NOMO-1 treated with dmso at 0.1 percent for 144 hours (cell line): ENCODE measurements around the gene KRTAP10-11.
"Not testable (repeated sequence)": the region's sequence is repeated elsewhere in the genome, so short reads cannot be mapped to it uniquely, and the experiment has no call there.

ENCODE experiments used
- DNase-seq: peaks from one replicate; lab custom pipeline; 2025; ENCODE audit not compliant: unreplicated experiment; lab: John Stamatoyannopoulos, UW

KRTAP10-11 gene

DNA sequence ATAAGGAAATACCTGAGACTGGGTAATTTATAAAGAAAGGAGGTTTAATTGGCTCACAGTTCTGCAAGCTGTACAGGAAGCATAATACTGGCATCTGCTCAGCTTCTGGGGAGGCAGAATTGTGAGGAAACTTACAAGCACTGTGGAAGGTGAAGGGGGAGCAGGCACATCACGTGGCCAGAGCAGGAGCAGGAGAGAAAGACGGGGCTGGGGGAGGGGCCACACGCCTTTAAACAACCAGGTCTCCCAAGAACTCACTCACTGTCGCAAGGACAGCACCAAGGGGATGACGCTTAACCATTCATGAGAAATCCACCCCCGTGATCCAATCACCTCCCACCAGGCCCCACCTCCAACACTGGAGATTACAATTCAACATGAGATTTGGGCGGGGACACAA is 15.4 kb downstream of the KRTAP10-11 start:
- not testable (repeated sequence) for DNase-seq

- no peak for DNase-seq
These were observed 18.5 kb downstream of the KRTAP10-11 start for GRCh38 chr21:44664691-44665090.

GRCh38 chr21:44666401-44667320 is 20.4 kb downstream of the KRTAP10-11 start, which contains the start of gene KRTAP12-2:
TSS of gene KRTAP12-2 (minus strand) at chr21:44666927. CDS start at chr21:44666886, 41 bp downstream.
- no peak for DNase-seq

GRCh38 chr21:44667612-44668011 is 21.4 kb downstream of the KRTAP10-11 start:
- DNase-seq, result no peak

DNA sequence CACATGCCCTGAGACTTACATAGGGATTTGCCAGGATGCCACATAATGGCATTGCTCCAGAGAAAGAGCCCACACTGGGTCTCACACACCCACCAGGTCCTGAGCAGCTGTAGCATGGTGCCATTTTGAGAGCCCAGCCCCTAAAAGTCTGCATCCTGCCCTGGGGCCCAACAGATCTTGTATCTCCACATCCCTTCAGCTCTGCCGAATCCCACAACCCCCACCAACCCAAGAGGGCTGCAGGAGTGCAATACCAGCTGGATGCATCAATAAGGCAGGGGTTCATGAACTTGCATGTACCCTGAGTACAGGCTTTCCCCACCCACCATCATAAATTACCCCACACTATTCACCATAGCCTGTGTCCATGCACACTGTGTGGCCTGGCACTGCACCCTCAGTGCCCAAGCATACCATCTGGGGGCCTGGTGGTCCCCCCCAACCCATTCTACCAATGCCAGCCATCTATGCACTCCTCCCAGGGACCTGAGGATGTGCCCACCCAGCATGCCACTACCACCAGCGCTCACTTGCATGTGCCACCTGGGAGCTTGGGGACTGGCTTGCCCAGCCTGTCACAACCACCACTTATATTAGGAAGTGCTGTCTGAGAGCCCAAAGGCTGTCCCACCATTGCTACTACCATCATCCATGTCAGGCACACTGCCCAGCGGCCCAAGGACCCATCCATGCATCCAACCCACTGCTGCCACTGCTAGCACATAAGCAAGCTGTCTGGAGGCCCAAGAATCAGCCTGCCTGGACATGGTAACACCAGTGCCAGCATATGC is 24.6 kb downstream of the KRTAP10-11 start:
- DNase-seq, result no peak

DNA sequence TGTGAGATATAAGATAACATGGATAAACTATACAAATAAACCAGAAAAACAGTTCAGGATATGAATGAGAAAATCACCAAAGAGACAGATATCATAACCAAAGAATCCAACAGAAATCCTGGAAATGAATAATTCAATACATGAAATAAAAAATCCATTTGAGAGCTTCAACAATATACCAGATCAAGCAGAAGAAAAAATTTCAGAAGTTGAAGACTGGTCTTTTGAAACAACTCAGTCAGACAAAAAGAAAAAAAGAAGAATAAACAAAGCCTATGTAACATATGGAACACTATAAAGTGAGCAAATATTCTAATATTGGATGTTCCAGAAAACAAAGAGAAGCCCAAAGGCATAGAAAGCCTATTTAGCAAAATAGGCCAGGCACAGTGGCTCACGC is 25.7 kb downstream of the KRTAP10-11 start:
- DNase-seq, result no peak

GRCh38 chr21:44677881-44678280 is 31.7 kb downstream of the KRTAP10-11 start:
- DNase-seq, result no peak

GRCh38 chr21:44681152-44681551 is 34.9 kb downstream of the KRTAP10-11 start:
- no peak for DNase-seq

GRCh38 chr21:44681861-44682579 is 35.8 kb downstream of the KRTAP10-11 start, which contains the start of gene KRTAP12-1:
TSS of gene KRTAP12-1 (minus strand) at chr21:44682163. CDS start at chr21:44682123, 40 bp downstream.
- no peak for DNase-seq

- DNase-seq, result no peak
These were observed 36.5 kb downstream of the KRTAP10-11 start for GRCh38 chr21:44682580-44683151.

DNA sequence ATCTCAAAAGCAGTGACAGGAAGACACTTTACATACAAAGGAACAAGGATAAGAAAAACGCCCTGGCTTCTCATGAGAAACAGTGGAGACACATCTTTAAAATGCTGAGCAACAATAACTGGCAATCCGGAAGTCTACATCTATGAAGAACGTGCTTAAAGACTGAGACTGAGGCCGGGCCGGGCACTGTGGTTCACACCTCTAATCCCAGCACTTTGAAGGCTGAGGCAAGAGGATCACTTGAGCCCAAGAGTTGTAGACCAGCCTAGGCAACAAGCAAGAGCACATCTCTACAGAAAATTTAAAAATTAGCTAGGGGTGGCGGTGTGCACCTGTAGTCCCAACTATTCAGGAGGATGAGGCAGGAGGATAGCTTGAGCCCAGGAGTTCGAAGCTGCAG is 37.9 kb downstream of the KRTAP10-11 start:
- no peak for DNase-seq

DNA sequence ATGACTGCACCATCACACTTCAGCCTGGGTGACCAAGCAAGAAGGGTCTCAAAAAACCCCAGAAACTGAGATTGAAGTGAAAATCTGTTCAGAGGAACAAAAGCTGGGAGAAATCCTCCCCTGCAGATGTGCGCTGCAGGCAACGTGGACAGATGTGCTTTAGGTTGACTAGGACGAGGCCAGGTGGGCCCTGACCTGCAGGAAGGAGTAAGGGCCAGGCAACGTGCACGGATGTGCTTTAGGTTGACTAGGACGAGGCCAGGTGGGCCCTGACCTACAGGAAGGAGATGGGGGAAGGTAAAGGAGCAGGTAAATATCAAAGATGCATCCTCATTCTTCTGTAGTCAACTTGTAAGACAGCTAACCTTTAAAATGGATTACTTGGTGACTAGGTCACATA is 38.3 kb downstream of the KRTAP10-11 start:
- no peak for DNase-seq

GRCh38 chr21:44685050-44685449 is 38.8 kb downstream of the KRTAP10-11 start:
- not testable (repeated sequence) for DNase-seq

DNA sequence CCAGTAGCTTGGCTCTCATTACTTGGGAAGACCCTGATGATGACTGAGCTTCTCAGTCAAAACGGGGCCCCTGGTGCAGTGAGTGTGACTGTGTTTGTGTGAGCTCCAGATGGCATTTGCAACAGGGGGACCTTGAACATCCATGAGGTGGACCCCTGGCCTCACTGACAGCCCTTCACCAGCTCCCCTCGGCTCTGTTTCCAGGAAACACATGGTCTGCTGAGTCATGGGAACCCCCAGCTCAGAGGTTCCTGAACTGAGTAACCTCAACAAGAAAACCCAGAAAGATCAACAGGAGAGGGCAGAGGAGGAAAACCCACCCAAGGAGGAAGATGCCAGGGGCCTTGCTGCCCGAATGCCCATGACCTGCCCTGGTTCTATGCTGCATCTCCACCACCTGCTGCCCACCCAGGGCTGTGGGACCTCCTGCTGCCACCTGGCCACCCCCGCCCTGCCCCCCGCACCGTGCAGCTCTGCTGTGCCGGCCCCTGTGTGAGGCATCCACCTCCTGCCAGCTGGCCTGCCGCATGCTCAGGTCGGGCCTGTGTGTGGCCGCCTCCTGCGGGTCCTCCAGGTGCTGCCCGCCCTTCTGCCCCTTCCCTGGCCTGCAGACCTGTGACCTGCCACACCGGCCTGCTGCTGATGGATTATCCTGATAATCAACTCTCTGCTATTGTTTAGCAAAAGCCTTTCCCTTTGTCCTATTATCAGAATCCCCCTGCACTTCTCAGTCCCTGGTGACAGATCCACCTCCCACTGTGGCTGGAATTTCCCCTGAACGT is 40.0 kb downstream of the KRTAP10-11 start:
- no peak for DNase-seq

GRCh38 chr21:44686843-44687561 is 40.8 kb downstream of the KRTAP10-11 start:
- no peak for DNase-seq

- no peak for DNase-seq
These were observed 41.5 kb downstream of the KRTAP10-11 start for GRCh38 chr21:44687671-44688070.

DNA sequence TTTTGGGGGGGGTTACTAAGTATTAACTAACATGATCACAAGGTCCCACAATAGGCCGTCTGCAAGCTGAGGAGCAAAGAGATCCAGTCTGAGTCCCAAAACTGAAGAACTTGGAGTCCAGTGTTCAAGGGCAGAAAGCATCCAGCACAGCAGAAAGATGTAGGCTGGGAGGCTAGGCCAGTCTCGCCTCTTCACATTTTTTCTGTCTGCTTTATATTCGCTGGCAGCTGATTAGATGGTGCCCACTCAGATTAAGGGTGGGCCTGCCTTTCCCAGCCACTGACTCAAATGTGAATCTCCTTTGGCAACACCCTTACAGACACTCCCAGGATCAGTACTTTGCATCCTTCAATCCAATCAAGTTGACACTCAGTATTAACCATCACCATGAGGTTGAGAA is 43.5 kb downstream of the KRTAP10-11 start:
- DNase-seq, result not testable (repeated sequence)

GRCh38 chr21:44691686-44692085 is 45.5 kb downstream of the KRTAP10-11 start:
- DNase-seq, result no peak

- no peak for DNase-seq
These were observed 46.7 kb downstream of the KRTAP10-11 start for GRCh38 chr21:44692798-44693512.
